ENCODE measurements around the gene RPTOR.

- TF ChIP-seq, protein P1, sequence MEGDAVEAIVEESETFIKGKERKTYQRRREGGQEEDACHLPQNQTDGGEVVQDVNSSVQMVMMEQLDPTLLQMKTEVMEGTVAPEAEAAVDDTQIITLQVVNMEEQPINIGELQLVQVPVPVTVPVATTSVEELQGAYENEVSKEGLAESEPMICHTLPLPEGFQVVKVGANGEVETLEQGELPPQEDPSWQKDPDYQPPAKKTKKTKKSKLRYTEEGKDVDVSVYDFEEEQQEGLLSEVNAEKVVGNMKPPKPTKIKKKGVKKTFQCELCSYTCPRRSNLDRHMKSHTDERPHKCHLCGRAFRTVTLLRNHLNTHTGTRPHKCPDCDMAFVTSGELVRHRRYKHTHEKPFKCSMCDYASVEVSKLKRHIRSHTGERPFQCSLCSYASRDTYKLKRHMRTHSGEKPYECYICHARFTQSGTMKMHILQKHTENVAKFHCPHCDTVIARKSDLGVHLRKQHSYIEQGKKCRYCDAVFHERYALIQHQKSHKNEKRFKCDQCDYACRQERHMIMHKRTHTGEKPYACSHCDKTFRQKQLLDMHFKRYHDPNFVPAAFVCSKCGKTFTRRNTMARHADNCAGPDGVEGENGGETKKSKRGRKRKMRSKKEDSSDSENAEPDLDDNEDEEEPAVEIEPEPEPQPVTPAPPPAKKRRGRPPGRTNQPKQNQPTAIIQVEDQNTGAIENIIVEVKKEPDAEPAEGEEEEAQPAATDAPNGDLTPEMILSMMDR (IDR thresholded peaks at IDR 0.05; ENCODE audit: insufficient read depth, low read length) = no peak
- TF ChIP-seq POLR2AphosphoS5 (IDR thresholded peaks at IDR 0.05; ENCODE audit: low read depth) = no peak
These were observed 401.8 kb downstream of the RPTOR start for GRCh38 chr17:80946449-80946848.
